ENCODE data around the gene CADM1. TPM values are rescaled to one million over a fixed set of nuclear protein-coding genes. Genes with fewer than 3 reads are reported as not detected.

CADM1 gene
- total and polyA plus RNA-seq, 4 donors: 13.0 to 40.6 (median 28.9) TPM

DNA sequence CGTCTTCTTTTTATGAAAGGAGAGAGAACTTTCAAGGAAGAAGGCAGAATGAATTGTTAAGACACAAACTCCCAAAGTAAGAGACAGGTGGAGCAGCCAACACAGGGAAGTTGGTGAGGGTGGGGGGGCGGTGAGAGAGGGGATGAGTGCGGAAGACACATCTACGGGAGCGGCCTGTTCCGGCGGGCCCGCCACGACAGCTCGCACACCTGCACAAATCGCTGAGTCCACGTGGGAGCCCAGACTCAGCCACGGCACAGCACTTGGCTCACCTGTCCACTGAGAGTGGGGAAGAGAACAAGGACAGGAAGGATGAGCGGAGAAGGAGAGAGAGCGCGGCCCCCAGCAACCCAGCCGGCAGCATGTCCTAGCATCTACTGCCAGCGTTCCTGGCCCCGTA is 331.1 kb downstream of the CADM1 start:
- Histone ChIP-seq H3K36me3 (ENCODE audit: control insufficient read depth in 4 of 4, insufficient read depth in 3 of 4, low read depth in 1 of 4, low read length in 3 of 4) (no peaks in the 10 kb centered on the region), H3K27me3 (ENCODE audit: control insufficient read depth in 4 of 4, insufficient read depth in 4 of 4, low read length in 3 of 4) (no peaks in the 10 kb centered on the region), H3K4me1 (ENCODE audit: control insufficient read depth in 4 of 4, insufficient read depth in 4 of 4, low read length in 3 of 4) (no peaks in the 10 kb centered on the region), H3K9me3 (ENCODE audit: control insufficient read depth in 4 of 4, low read length in 3 of 4) (no peaks in the 10 kb centered on the region), H3K9ac (ENCODE audit: low read depth in 1 of 2, low read length in 2 of 2) (no peak overlapping the region), H3K4me3 (ENCODE audit: low read depth in 1 of 3, low read length in 3 of 3) (no peak overlapping the region), H3K27ac (ENCODE audit: low read depth in 1 of 2, low read length in 2 of 2) (no peak overlapping the region)
- no peak for DNase-seq (ENCODE audit: low spot score)
- TF ChIP-seq, protein P1, sequence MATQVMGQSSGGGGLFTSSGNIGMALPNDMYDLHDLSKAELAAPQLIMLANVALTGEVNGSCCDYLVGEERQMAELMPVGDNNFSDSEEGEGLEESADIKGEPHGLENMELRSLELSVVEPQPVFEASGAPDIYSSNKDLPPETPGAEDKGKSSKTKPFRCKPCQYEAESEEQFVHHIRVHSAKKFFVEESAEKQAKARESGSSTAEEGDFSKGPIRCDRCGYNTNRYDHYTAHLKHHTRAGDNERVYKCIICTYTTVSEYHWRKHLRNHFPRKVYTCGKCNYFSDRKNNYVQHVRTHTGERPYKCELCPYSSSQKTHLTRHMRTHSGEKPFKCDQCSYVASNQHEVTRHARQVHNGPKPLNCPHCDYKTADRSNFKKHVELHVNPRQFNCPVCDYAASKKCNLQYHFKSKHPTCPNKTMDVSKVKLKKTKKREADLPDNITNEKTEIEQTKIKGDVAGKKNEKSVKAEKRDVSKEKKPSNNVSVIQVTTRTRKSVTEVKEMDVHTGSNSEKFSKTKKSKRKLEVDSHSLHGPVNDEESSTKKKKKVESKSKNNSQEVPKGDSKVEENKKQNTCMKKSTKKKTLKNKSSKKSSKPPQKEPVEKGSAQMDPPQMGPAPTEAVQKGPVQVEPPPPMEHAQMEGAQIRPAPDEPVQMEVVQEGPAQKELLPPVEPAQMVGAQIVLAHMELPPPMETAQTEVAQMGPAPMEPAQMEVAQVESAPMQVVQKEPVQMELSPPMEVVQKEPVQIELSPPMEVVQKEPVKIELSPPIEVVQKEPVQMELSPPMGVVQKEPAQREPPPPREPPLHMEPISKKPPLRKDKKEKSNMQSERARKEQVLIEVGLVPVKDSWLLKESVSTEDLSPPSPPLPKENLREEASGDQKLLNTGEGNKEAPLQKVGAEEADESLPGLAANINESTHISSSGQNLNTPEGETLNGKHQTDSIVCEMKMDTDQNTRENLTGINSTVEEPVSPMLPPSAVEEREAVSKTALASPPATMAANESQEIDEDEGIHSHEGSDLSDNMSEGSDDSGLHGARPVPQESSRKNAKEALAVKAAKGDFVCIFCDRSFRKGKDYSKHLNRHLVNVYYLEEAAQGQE (IDR thresholded peaks at IDR 0.05): no peak
- TF ChIP-seq, protein P2, sequence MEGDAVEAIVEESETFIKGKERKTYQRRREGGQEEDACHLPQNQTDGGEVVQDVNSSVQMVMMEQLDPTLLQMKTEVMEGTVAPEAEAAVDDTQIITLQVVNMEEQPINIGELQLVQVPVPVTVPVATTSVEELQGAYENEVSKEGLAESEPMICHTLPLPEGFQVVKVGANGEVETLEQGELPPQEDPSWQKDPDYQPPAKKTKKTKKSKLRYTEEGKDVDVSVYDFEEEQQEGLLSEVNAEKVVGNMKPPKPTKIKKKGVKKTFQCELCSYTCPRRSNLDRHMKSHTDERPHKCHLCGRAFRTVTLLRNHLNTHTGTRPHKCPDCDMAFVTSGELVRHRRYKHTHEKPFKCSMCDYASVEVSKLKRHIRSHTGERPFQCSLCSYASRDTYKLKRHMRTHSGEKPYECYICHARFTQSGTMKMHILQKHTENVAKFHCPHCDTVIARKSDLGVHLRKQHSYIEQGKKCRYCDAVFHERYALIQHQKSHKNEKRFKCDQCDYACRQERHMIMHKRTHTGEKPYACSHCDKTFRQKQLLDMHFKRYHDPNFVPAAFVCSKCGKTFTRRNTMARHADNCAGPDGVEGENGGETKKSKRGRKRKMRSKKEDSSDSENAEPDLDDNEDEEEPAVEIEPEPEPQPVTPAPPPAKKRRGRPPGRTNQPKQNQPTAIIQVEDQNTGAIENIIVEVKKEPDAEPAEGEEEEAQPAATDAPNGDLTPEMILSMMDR (IDR thresholded peaks at IDR 0.05; ENCODE audit: low read depth, low read length, missing input control): no peak
- TF ChIP-seq, protein P3, sequence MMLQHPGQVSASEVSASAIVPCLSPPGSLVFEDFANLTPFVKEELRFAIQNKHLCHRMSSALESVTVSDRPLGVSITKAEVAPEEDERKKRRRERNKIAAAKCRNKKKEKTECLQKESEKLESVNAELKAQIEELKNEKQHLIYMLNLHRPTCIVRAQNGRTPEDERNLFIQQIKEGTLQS (IDR thresholded peaks at IDR 0.05): no peak
- TF ChIP-seq JUND (IDR thresholded peaks at IDR 0.05): no peak
- TF ChIP-seq, protein P4, sequence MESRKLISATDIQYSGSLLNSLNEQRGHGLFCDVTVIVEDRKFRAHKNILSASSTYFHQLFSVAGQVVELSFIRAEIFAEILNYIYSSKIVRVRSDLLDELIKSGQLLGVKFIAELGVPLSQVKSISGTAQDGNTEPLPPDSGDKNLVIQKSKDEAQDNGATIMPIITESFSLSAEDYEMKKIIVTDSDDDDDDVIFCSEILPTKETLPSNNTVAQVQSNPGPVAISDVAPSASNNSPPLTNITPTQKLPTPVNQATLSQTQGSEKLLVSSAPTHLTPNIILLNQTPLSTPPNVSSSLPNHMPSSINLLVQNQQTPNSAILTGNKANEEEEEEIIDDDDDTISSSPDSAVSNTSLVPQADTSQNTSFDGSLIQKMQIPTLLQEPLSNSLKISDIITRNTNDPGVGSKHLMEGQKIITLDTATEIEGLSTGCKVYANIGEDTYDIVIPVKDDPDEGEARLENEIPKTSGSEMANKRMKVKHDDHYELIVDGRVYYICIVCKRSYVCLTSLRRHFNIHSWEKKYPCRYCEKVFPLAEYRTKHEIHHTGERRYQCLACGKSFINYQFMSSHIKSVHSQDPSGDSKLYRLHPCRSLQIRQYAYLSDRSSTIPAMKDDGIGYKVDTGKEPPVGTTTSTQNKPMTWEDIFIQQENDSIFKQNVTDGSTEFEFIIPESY (IDR thresholded peaks at IDR 0.05): no peak
- no peak for TF ChIP-seq YY1 (IDR thresholded peaks at IDR 0.05)
- WGBS: 88% methylated on average over 19 of the region's 19 CpGs

DNA sequence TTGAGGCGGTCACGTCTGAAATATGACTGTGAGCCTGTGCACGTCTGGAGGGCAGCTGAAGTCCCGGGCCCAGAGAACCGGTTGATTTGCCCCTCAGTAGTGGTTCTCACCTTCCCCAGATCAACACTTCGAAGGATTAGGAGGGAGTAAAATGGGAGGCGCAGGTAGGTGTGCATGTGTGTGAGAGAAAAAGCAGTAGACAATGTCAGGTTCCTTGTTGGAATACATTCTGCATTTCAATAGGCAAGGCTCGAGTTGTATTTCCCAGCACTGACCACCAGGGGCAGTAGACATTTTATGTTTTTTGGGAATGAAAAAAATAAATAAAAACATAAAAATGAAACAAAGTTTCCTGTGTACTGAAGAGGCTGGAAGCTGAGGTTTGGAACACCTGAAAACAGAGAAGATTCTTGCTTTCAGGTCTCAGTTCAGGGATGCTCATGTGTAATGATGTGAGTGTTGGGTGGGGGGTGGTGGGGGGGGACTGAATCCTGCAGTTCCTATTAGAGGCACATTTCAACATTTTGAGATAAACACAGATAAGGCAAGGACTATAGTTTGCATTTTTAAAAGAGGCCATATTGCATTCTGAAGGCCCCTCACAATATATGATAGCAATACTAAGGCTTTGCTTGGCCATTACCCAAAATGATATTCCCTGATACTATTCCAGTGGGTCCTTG is 333.9 kb downstream of the CADM1 start:
- no peak for DNase-seq (ENCODE audit: low spot score)
- no peaks in the 10 kb centered on the region for H3K36me3 ChIP-seq (ENCODE audit: control insufficient read depth in 4 of 4, insufficient read depth in 3 of 4, low read depth in 1 of 4, low read length in 3 of 4)
- no peak overlapping the region for H3K4me3 ChIP-seq (ENCODE audit: low read depth in 1 of 3, low read length in 3 of 3)
- 52% methylated on average over 8 of the region's 8 CpGs for WGBS
- no peak overlapping the region for H3K9ac ChIP-seq (ENCODE audit: low read depth in 1 of 2, low read length in 2 of 2)
- H3K4me1 ChIP-seq (ENCODE audit: control insufficient read depth in 4 of 4, insufficient read depth in 4 of 4, low read length in 3 of 4): no peaks in the 10 kb centered on the region
- peak; percentile 50 to 51 for TF ChIP-seq RAD21 (IDR thresholded peaks at IDR 0.05)
- TF ChIP-seq FOXA2 (IDR thresholded peaks at IDR 0.05): no peak
- no peak for TF ChIP-seq HNF4G (IDR thresholded peaks at IDR 0.05)
- TF ChIP-seq, protein P1 (IDR thresholded peaks at IDR 0.05): no peak
- no peak for TF ChIP-seq RXRA (IDR thresholded peaks at IDR 0.05)
- TF ChIP-seq, protein P2 (IDR thresholded peaks at IDR 0.05; ENCODE audit: low read depth, low read length, missing input control): peak; percentile 76
- TF ChIP-seq, protein P3 (IDR thresholded peaks at IDR 0.05): no peak
- no peak for TF ChIP-seq NR2F2 (IDR thresholded peaks at IDR 0.05)
- H3K27me3 ChIP-seq (ENCODE audit: control insufficient read depth in 4 of 4, insufficient read depth in 4 of 4, low read length in 3 of 4): no peaks in the 10 kb centered on the region
- H3K27ac ChIP-seq (ENCODE audit: low read depth in 1 of 2, low read length in 2 of 2): no peak overlapping the region
- H3K9me3 ChIP-seq (ENCODE audit: control insufficient read depth in 4 of 4, low read length in 3 of 4): no peaks in the 10 kb centered on the region

Data from liver (tissue), 9 donors.